ENCODE data around the gene OOSP4B.
"Not testable (repeated sequence)": the region's sequence is repeated elsewhere in the genome, so short reads cannot be mapped to it uniquely, and the experiment has no call there.

The OOSP4B gene

DNA sequence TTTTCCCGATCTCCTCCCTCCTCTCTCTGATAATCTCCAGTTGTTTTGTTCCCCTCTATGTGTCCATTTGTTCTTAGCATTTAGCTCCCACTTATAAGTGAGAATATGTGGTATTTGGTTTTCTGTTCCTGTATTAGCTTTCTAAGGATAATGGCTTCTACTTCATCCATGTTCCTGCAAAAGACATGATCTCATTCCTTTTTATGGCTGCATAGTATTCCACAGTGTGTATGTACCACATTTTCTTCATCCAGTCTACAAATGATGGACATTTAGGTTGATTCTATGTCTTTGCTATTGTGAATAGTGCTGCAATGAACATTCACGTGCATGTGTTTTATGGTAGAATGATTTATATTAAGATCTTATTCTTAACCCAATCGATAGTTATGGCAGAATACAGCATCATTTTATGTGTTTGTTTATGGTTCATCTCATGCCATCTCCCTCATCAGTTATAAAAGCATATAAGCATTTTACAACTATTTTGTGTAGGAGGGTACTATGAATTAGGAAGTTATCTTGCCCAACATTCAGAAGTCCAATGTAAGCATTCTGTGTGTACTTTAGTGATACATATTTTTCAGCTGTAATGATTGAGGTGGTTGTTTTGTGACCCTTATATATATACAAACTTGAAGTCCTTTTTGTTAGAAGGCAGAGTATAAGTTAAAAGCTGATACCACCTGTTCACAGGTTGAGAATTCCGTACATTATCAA, 42.7 kb downstream of the OOSP4B start:
- no peak for DNase-seq

DNA sequence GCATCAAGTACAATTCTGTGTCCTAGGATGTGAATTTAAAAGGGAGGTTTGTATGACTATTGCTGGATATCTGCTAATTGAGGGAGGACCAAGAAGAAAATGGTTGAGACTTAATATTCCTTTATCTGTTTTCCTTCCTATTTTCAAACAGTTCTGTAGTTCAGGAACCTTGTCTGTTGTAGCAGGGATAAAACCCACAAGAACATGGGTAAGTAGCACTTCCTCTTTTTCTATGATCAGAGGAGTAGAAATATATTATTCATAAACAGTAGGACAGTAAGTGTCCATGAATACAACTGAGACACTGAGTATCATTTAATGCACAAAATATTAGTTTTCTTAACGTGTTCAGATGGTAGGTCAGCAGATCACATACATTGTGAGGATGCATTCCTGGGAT, 47.1 kb downstream of the OOSP4B start:
- no peak for DNase-seq

DNA sequence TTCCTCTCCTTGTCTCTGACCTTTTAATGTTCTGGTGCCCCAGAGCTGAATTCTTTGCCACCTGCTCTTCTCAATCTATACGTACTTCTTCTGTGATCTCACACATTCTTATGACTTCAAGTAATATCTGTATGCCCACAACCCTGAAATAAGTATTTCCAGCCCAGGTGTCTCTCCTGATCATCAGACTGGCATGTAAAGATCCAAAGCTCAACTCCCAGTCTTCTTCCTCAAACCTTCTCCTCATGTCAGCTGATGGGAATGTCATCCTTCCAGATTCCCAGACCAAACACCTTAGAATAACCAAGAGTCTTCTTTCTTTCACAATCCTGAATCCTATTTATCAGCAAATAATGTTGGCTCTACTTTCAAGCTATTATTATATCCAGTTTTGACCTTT, 48.8 kb downstream of the OOSP4B start:
- no peak for DNase-seq

DNA sequence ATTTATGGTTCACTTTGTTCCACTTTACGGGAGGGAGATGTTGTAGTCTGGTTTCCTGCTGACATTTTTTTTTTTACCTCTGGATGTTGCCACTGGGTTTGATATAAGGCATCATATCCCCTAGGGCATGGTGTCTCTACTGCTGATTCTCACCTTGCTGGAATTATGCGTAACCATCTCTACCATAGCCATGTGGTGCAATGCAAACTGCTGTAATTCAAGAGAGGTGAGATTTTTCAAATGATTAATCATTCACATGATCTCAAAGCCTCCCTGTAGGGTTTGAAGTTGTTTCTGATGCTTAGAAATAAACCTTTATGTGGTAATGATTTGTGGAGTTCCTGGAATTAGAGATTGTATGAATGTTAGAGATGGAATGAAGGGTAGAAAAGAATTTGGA, 52.5 kb downstream of the OOSP4B start:
- DNase-seq = no peak

DNA sequence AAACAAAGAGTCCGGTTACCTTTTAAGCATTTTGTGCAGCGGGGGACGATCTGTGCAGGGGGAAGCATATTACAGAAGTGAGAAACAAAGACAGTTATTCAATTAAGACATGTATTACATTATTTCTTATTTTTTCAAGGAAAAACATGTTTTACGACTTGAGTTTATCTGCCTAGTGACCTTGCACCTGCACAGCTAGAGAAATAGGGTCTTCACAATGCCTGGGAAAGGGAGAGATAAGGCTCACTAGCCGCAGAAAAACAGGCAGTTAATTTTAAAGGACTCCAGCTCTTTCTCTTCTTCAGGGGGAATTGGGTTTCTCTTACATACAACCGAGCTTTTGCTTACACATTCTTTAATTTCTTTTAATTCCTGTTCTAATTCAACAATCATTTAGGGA, 54.7 kb downstream of the OOSP4B start:
- not testable (repeated sequence) for DNase-seq

DNA sequence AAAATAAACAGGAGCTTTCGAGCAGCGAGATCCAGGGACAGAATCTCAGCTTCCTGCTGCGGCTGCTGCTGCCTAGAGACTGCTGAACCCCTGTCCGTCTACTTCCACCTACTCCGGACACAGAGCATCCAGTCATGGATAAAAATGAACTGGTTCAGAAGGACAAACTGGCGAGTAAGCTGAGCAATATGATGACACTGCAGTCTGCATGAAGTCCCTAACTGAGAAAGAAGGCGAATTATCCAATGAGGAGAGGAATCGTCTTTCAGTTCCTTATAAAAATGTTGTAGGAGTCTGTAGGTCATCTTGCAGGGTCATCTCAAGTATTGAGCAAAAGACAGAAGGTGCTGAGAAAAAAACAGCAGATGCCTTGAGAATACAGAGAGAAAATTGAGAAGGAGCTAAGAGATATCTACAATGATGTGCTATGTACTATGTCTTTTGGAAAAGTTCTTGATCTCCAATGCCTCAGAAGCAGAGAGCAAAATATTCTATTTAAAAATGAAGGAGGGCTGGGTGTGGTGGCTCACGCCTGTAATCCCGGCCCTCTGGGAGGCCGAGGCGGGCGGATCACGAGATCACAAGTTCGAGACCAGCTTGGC, 60.3 kb downstream of the OOSP4B start:
- DNase-seq = no peak

DNA sequence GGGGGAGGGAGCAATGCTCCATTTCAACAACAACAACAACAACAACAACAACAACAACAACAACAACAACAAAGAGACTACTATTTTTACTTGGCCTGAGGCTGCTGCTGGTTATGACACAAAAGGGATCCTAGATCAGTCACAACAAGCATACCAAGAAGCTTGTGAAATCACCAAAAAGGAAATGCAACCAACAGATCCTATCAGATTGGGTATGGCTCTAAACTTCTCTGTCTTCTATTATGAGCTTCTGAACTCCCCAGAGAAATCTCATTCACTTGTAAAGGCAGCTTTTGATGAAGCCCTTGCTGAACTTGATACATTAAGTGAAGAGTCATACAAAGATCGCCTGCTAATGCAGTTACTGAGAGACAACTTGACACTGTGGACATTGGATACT, 61.0 kb downstream of the OOSP4B start:
- DNase-seq = no peak

DNA sequence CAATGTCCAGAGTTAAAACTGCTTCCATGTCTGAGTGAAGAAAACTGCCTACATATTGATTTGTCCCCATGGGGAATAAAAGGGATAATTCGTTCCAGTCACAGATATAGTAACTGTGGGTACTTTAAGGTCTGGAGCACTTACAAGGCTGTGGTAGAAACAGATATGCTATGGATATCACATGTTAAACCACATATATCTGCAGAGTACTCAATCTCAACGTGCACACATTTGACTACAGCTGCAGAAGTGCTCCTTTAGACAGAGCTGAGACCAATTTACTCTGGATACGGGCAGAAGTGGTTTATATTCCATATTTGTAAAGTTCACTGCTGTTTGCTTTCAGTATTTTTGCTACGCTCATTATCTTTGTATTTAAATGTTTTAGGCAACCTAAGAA, 61.8 kb downstream of the OOSP4B start:
- no peak for DNase-seq

DNA sequence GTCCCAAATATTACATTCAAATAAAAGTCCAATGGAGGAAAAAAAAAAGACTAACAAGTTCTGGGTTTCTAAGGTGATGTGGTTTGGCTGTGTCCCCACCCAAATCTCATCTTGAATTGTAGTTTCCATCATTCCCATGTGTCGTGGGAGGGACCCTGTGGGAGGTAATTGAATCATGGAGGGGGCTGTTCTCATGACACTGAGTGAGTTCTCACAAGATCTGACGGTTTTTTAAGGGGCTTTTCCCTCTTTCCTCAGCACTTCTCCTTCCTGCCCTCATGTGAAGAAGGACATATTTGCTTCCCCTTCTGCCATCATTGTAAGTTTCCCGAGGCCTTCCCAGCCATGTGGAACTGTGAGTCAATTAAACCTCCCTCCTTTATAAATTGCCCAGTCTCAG, 63.6 kb downstream of the OOSP4B start:
- no peak for DNase-seq

Data from effector CD8-positive, alpha-beta T cell (primary cell).